Liver (tissue), 3 donors: ENCODE results near the gene TCF7L1.

Experiments
- ATF3 ChIP-seq: IDR thresholded peaks from 2 replicates; pipeline ENCODE4 v1.6.1; 2016; ENCODE audit warnings: antibody characterized with exemption
- CTCF ChIP-seq: fragments of 150-350 bp; IDR thresholded peaks from 2 replicates; pipeline ENCODE4 v1.5.1; 2017; ENCODE audit warnings: improper control_type of control experiment, low read depth, low read length; ENCODE audit not compliant: missing input control
- NR2F2 ChIP-seq: IDR thresholded peaks from 2 replicates; pipeline ENCODE4 v1.6.1; 2016; ENCODE audit warnings: antibody characterized with exemption
- REST ChIP-seq: IDR thresholded peaks from 2 replicates; pipeline ENCODE4 v1.6.1; 2016; ENCODE audit warnings: antibody characterized with exemption, mild to moderate bottlenecking
- SP1 ChIP-seq: IDR thresholded peaks from 2 replicates; pipeline ENCODE4 v1.6.1; 2018; ENCODE audit warnings: antibody characterized with exemption, mild to moderate bottlenecking
- YY1 ChIP-seq: IDR thresholded peaks from 2 replicates; pipeline ENCODE4 v1.6.1; 2016; ENCODE audit warnings: antibody characterized with exemption, mild to moderate bottlenecking
- donor health status: healthy.
- donor health status: healthy.

GRCh38 chr2:85088921-85089320 is 44.3 kb upstream of the TCF7L1 start:
- TF ChIP-seq CTCF (no peak), NR2F2 (no peak), SP1 (no peak), ATF3 (no peak), REST (no peak), YY1 (no peak)
